HG03432 (cell line): ENCODE data around the gene GFRA3.
"Not testable (repeated sequence)": the region's sequence is repeated elsewhere in the genome, so short reads cannot be mapped to it uniquely, and the experiment has no call there.

Experiments used
- ATAC-seq: cut with Tn5 transposase; IDR thresholded peaks from one replicate; pipeline ENCODE4 v1.9.1; 2021; ENCODE audit warnings: mild to moderate bottlenecking, moderate library complexity; ENCODE audit not compliant: unreplicated experiment

The GFRA3 gene, protein sequence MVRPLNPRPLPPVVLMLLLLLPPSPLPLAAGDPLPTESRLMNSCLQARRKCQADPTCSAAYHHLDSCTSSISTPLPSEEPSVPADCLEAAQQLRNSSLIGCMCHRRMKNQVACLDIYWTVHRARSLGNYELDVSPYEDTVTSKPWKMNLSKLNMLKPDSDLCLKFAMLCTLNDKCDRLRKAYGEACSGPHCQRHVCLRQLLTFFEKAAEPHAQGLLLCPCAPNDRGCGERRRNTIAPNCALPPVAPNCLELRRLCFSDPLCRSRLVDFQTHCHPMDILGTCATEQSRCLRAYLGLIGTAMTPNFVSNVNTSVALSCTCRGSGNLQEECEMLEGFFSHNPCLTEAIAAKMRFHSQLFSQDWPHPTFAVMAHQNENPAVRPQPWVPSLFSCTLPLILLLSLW

DNA sequence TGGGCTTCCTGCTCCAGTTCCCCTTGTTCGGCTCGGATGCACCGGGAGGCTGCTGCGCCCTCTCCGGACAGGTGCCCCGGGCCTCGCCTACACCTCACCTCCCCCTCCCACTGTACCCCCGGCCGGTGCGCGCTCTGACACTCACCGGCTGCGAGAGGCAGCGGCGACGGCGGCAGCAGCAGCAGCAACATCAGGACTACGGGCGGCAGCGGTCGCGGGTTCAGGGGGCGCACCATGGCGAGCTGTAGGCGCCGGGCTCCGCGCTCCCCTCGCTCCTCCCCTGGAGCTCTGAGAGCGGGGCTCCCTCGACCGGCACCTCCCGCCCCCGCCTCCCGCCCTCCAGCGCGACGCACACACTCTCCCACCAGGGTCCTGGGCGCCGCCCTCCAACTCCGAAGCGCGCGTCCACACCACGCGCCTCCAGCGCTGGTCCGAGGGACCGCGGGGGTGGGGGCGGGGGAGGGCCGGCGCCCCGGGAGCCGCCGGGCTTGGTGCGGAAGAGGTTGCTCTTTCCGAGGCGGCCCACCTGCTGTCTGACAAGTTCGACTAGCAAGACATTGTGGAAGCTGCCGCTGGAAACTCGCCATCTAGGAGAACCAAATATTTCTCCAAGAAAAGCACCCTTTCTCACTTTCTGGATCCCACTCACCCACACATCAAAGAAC, at the start of gene GFRA3:
GFRA3 (minus strand) TSS at position 433 of the 665 bp plus-strand sequence; CDS start at position 236, 197 bp downstream.
- ATAC-seq = no peak

DNA sequence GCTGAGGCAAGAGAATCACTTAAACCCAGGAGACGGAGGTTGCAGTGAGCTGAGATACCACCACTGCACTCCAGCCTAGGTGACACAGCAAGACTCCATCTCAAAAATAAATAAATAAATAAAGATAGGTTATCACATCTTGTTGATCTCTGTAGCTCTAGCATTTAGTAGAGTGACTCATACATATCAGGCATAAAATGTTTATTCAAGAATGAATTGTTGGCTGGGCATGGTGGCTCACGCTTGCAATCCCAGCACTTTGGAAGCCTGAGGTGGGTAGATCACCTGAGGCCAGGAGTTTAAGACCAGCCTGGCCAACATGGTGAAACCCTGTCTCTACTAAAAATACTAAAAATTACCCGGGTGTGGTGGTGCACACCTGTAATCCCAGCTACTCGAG, 43.8 kb upstream of the GFRA3 start:
- ATAC-seq = not testable (repeated sequence)

DNA sequence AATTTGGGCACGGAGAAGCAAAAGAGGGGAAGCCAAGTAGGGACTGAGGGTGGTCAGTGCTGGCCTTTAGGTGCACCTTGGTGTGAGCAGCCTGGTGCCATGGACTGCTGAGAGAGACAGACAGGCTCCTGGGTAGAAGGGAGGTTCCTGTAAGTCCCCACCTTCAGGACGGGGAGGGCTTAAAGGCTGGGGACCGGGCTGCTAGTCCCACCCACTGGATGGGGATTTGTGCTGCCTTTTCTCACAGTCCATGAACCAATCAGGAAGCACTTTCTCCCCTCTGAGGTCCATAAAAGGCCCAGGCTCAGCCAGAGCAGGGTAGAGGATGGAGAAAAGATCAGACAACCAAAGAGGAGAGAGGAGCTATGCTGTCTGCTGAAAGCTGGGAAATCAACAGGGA, 41.9 kb upstream of the GFRA3 start:
- ATAC-seq = no peak

DNA sequence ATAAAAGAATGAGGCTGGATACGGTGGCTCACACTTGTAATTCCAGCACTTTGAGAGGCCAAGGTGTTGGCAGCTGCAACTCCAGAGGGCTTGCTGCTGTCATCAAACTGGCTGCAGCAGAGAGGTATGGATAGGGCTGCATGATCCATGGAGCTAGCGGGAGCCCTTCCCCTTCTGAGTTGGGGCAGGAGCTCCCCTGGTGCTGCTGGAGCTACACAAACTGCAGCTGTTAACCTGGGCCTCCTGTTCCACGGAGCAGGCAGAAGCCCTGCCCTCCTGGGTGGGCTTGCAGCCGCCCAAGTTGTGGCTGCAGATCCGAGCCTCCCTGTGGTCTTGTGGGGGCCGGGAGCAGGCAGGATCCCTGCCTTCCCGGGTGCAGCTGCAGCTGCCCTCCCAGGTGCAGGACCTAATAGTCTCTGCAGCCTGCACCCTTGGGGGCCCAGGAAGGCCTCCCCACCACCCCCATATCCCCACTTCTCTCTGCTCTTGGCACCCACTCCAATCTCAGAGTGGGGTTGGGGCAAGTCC, 41.4 kb upstream of the GFRA3 start:
- ATAC-seq = no peak

DNA sequence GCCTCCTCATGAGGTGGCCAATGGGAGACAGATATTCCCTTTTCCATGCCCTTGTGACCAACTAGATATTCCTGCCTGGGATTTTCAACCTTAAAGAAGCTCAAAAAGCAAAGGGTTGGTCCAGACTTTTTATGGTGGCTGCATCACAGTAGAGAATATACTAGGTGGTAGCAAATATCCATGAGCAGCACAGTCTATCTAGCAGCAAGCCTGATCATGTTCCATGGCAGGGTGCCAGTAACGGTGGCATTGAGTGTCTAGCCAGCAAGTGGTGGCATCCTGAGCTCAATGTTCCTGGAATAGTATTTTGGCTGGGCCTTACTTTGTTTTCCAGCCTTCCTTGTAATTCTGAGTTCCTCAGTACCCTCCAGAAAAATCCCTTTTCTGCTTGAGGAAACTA, 31.4 kb upstream of the GFRA3 start:
- ATAC-seq = no peak

DNA sequence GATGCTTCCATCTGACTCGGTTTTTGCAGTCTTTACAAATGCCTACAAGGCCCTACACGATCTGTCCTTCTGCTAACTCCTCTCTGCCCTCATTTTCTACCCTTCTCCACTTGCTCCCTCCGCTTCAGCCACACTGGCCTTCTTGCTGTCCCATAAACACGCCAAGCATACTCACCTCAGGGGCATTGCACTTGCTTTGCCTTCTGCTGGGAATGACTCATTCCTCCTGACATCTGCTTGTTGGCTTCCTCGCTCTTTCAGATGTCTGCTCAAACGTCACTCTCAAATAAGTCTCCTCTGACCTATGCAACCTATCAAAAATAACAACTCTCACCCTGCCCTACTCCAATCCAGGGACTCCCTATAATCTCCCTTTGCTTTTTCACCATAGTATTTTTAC, 29.0 kb upstream of the GFRA3 start:
- no peak for ATAC-seq

DNA sequence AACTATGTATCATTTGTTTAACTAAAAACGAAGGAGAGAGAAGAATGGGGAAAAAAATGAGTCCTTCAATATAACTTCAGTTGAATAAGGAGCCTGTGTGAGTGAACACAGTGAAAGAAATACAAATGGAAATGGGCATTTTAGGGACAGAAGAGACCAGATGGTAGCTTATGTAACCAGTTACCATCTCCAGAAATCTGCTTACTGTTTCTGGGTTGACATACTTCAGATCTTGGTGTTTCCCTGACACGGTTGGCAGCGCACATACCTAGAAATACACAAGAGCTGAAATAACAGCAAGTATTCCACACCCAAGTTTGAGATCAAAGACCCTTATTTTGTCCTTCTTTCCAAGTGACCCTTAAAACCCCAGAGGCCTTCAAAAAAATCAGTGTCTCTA, 14.9 kb upstream of the GFRA3 start:
- ATAC-seq = no peak

DNA sequence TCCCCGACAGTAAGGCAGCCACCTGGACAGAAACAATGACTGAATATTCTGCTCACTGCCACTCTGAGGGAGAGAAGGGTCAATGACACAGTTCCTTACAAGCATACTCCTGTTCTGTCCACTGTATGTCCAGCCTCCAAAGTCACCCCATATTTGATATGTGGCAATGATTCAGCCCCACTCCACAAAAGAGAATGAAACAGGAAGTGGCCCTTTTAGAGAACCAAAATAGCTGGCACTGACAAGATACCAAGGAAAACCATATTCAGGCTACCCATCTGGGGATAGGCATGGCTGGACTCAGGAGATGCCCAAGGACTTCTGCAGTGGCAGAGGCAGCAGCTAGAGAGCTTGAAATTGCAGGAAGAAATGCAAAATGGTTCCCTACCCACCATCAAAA, 12.8 kb upstream of the GFRA3 start:
- no peak for ATAC-seq

DNA sequence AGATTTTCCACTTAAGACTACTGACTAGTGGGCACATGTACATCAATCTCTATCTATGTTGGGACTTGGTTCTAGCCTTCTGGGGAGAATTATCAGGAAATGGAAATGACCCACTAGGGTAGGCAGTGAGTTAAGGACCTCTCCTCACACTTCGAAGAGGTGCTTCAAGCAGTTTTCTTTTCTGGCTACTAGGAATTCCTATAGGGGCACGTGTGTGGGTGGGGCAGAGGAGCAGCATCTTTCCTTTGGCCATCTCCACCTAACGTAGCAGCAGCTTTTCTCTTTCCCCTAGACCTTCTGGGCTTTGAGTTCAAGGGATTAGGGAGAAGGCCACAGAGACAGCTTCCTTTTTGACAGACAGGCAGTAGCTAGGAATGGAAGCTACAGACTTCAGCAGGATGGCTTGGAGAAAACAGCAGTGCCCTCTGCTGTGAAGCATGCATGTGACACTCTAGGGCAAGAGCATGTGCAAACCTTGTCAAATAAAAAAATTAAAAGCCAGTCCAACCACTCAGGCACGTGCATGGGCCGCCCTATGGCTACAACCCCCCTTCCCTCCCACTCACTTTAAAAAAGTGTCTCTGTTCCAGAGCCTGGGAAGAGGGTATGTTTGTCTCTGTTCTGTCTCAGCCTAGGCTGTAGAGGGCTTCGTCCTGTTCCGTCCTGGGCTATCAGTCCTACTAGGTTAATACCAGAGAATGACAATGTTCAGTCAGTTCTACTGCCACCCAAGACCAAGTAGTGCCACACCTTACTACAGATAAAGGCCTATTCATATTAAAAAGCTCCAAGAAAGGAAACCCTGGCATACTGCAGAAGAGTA, 8.7 kb upstream of the GFRA3 start:
- ATAC-seq = no peak

DNA sequence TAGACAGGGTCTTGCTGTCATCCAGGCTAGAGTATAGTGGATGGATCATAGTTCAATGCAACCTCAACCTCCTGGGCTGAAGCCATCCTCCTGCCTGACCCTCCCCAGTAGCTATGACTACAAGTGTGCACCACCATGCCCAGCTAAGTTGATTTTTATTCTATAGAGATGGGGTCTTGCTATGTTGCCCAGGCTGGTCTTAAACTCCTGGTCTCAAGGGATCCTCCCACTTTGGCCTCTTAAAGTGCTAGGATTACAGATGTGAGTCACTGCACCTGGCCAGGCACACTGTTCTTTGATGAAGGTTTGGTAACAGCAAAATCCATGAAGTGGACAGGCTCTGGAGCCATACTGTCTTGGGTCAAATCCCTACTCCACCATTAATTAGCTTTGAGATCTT, 6.5 kb upstream of the GFRA3 start:
- ATAC-seq = no peak

DNA sequence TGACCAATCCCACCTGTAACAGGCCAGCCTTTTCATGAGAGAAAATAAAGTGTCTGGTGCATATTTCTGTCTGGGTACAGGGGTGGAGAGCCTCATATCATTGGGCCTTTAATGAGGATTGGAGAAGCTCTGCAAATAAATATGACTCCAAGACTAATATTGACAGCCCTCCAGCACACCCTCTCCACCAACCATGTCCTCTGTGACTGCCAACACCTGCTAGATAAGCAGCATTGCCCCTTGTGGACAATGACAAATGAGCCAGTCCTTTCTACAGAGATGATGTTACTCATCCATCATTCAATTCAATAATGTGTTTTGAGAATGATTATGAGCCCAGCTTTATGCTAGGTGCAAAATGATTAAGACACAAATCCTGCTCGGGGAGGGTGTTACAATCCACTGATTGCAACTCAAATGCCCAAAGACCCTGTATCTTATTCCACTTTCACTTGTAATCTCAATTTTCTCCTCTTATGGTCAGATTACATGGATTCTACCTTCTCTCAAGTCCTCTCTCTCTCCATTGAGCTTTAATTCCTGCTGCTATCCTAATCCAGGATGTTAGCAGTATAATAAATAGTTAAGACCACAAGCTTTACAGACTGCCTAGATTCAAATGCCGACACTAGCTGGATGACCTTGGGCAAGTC, 2.1 kb upstream of the GFRA3 start:
- no peak for ATAC-seq

DNA sequence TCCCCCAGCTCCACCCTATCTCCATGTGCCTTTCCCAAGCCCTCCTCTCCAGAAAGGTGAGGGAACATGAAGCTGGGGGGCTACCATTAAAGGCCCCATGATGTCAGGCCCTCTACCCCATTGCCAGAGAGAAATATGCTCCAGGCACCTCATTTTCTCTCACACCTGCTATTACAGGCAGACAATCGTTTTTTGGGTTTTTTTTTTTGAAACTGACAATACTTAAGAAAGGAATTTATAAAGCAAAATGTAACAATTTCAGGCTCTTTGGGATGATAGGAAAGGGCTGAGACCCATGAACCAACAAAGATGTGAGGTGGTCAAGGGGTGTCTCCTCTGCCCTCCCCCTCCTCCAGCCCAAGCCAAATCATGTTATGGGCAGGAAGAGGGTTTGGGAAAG, 1.5 kb upstream of the GFRA3 start:
- ATAC-seq = no peak

DNA sequence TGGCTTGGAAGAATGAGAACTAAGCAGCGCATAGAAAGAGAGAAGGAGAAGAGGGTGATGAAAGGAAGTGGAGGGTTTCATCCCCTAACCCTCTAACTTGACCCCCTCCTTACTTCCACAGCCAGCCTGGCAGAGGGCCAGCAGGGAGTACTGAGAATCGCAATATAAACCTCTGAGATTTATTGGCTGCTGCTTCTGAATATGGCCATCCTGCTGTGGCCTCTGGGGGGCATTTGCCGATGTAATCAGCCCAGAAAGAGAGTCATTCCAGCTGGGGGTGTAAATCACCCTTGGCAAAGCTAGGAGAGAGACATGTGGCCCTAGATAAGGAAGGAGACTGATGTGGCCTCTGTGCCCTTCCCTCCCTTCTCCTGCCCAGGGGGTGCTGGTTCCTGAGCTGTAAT, 960 bp upstream of the GFRA3 start:
- ATAC-seq = no peak

DNA sequence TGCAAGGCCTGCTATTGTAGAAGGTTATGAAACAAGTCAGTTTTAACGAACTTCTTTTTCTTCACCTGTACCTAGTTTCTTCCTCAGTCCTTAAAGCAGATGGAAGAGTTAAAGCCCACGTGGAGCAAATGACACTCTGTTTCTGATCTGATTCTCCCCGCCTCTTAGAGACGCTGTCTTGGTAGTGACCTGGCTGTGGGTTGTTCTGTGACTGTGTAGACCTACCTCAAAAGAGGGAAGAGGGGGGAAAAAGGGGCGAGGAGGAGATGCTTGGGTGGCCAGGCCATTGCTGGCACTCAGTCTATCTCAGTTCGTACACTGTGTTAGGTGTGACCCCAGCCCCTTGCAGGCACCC, 610 bp downstream of the GFRA3 start:
- no peak for ATAC-seq

DNA sequence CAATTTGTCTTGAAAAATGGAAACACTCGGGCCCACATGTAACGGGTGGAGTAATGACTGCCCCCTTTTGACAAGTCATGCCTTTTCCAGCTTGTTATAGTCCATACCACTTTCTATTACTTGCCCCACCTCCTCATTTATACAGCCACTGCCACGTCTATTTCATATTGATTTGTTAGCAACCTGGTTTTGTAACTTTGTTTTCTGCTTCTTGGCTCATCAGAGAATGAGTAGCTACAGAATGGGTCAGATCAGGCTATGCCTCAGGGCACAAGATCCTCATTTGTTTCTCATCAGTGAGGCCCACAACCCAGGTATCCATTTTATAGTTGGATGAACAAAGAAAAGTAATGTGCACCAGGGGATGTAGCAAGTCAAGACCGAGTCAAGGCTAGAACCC, 1.7 kb downstream of the GFRA3 start:
- ATAC-seq = no peak

DNA sequence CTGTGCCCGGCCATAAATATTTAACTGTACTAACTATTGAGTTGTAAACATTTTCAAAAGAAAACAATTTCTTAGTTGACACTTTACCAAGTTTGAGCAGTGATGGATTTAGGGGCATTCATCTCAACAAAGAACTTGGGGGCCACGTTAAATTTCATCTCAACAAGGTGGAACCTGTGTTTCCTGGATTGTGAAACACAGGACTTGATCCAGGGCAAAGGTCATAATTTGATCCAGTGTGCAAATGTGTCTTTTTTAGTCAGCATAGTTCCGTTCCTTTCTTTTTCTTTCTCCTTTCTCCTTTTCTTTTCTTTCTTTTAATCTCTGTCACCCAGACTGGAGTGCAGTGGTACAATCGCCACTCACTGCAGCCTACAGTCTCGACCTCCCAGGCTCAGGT, 3.1 kb downstream of the GFRA3 start:
- no peak for ATAC-seq

DNA sequence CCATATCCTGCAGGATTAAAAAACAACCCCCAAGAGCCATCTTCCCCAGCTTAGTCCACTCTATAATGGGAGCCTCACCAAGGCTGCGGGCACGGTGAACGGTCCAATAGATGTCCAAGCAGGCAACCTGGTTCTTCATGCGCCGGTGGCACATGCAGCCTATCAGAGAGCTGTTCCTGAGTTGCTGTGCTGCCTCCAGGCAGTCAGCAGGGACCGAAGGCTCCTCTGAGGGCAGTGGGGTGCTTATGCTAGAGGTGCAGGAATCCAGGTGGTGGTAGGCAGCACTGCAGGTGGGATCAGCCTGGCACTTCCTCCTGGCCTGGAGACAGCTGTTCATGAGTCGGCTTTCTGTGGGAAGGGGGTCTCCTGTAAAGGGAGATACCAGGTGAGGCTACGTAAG, 10.2 kb downstream of the GFRA3 start:
- ATAC-seq = no peak

DNA sequence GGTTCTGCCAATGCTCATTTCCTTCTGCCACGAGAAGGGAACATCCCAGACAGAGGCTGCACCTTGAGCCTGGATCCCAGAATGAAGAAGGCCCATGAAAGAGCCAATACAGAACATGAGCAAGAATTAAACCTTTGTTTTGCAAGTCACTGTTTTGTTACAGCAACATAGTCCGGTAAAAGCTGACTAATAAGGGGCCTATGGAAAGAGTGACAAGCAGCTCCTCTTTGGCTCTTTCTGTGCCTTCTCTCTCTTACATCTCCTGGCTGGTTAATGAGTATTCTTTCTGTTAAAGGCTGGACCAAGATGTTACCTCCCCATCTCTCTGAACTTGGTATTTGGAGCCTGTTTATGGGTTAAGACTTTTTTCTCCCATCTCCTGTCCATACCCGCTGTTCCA, 10.8 kb downstream of the GFRA3 start:
- ATAC-seq = no peak

DNA sequence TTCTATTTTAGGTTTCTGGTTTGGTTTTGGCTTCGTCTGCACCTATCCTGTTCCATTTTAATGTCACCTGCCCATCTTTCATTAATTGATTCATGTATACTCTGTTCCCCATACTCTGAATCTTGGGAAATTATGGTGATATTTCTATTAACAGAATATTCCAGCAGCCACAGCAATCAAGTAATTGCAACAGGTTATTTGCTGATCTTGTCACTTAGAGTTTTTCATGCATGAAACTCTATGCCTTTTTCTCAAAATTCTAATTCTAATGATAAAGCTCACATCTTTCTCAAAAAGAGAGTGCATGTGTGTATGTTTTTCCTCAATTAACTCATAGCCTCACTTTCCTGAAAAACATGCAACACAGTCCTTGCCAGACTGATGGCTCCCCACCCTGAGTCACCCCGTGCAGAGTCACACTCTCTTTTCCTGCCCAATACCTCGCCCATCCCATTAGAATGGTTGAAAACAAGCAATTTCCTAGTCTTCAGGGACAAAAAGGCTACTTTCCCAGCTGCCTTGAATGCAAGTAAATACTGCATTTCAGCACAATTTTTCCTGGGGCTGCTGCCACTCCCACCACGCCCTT, 15.6 kb downstream of the GFRA3 start:
- no peak for ATAC-seq

DNA sequence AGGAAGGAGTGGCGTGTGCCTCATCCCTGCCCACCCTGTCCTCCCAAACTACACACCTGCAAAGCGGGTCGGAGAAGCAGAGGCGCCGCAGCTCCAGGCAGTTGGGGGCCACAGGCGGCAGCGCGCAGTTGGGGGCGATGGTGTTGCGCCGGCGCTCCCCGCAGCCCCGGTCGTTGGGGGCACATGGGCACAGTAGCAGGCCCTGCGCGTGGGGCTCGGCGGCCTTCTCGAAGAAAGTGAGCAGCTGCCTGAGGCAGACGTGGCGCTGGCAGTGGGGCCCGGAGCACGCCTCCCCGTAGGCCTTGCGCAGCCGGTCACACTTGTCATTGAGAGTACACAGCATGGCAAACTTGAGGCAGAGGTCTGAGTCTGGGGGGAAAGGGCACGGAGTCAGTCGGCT, 16.8 kb downstream of the GFRA3 start:
- ATAC-seq = no peak

DNA sequence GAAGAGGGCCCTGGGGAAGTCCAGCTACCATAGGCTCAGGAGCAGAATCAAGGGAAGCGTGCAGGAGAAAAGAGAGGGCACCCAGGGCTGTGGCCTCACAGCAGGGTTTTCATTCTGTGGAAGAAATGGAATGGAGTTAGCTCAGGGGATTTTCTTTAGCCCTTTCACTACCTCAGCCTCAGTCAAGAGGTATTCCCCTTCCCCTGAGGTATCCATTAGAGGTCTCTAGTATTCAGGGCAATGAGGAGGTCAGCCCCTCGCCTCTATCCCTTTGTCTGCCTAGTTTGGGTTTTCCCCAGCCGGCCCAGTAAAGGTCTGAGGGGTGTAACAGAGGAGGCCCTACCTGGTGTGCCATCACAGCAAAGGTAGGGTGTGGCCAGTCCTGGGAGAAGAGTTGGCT, 21.5 kb downstream of the GFRA3 start:
- no peak for ATAC-seq
